GM13976 (cell line): ENCODE results near the gene BNIP3.

ENCODE experiments used
- DNase-seq: peaks from one replicate; pipeline ENCODE4 v3.0.0; 2012; ENCODE audit warnings: low spot score
- CTCF ChIP-seq: IDR thresholded peaks from 2 replicates; pipeline ENCODE4 v1.5.1; 2012; ENCODE audit warnings: borderline replicate concordance, mild to moderate bottlenecking; ENCODE audit not compliant: insufficient read depth; ENCODE audit errors: extremely low read depth, missing control alignments, control extremely low read depth
- in situ Hi-C: fragments of 300-500 bp; cut with MboI; formaldehyde crosslinking; loops from one replicate; pipeline ENCODE4 v1.12.0; 2022; ENCODE audit warnings: low sequenced_read_pairs, mixed read lengths, inconsistent platforms; ENCODE audit not compliant: unreplicated experiment

The BNIP3 gene

GRCh38 chr10:131978851-131979250 lies 2.9 kb downstream of the BNIP3 start:
- no peak for TF ChIP-seq CTCF
- no peak for DNase-seq
- in situ Hi-C loops, result no loop called here

GRCh38 chr10:131978366-131978765 lies 3.4 kb downstream of the BNIP3 start:
- no peak for DNase-seq
- in situ Hi-C loops, result no loop called here
- no peak for TF ChIP-seq CTCF

- in situ Hi-C loops, result no loop called here
- no peak for TF ChIP-seq CTCF
- no peak for DNase-seq
These were observed 4.2 kb downstream of the BNIP3 start for GRCh38 chr10:131977323-131978096.

GRCh38 chr10:131975796-131976195 lies 5.9 kb downstream of the BNIP3 start:
- no peak for DNase-seq

GRCh38 chr10:131975003-131975402 lies 6.7 kb downstream of the BNIP3 start:
- no peak for DNase-seq
- TF ChIP-seq CTCF, result no peak
- in situ Hi-C loops, result no loop called here

More at GRCh38 chr10:131975796-131976195, 5.9 kb downstream of the BNIP3 start:
- no peak for TF ChIP-seq CTCF
- in situ Hi-C loops, result no loop called here

GRCh38 chr10:131974034-131974817 lies 7.5 kb downstream of the BNIP3 start:
- in situ Hi-C loops, result no loop called here
- DNase-seq, result no peak
- no peak for TF ChIP-seq CTCF
